PC-9 (cell line): ENCODE data around the gene TSPAN17.

Experiments
- CTCF ChIP-seq: fragments of 200-600 bp; sonication (generic); conservative IDR thresholded peaks from 2 replicates; pipeline ENCODE4 v1.6.1; 2017; ENCODE audit warnings: mixed run types, antibody characterized with exemption, mild to moderate bottlenecking, moderate library complexity
- EZH2 ChIP-seq: fragments of 200-600 bp; sonication (generic); IDR thresholded peaks from 2 replicates; pipeline ENCODE4 v1.8.0; 2017; ENCODE audit warnings: antibody characterized with exemption, low read depth

GRCh38 chr5:176656467-176656990, 9.2 kb downstream of the TSPAN17 start:
- TF ChIP-seq EZH2 (no peak), CTCF (no peak)
